GM19452 (cell line): ENCODE measurements around the gene RNF32.
"Not testable (repeated sequence)": the region's sequence is repeated elsewhere in the genome, so short reads cannot be mapped to it uniquely, and the experiment has no call there.

Experiments used
- ATAC-seq: cut with Tn5 transposase; IDR thresholded peaks from one replicate; pipeline ENCODE4 v1.9.1; 2021; ENCODE audit not compliant: unreplicated experiment

RNF32 gene

GRCh38 chr7:156614434-156615264 is 25.9 kb upstream of the RNF32 start:
- no peak for ATAC-seq

GRCh38 chr7:156616269-156617202 is 24.0 kb upstream of the RNF32 start:
- ATAC-seq: no peak

GRCh38 chr7:156617215-156617614 is 23.4 kb upstream of the RNF32 start:
- no peak for ATAC-seq

GRCh38 chr7:156618078-156618779 is 22.3 kb upstream of the RNF32 start:
- no peak for ATAC-seq

GRCh38 chr7:156618780-156619367 is 21.7 kb upstream of the RNF32 start:
- ATAC-seq: no peak

- ATAC-seq: not testable (repeated sequence)
Measured at GRCh38 chr7:156619488-156620290, 20.9 kb upstream of the RNF32 start.

GRCh38 chr7:156620291-156620675 is 20.3 kb upstream of the RNF32 start:
- ATAC-seq: no peak

- no peak for ATAC-seq
Measured at GRCh38 chr7:156621652-156622051, 18.9 kb upstream of the RNF32 start.

GRCh38 chr7:156625580-156625979 is 15.0 kb upstream of the RNF32 start:
- ATAC-seq: no peak

GRCh38 chr7:156626220-156626895 is 14.2 kb upstream of the RNF32 start:
- ATAC-seq: no peak

- no peak for ATAC-seq
Measured at GRCh38 chr7:156628562-156628961, 12.0 kb upstream of the RNF32 start.

- ATAC-seq: no peak
Measured at GRCh38 chr7:156629873-156630272, 10.7 kb upstream of the RNF32 start.

GRCh38 chr7:156634117-156634516 is 6.5 kb upstream of the RNF32 start:
- no peak for ATAC-seq

- ATAC-seq: no peak
Measured at GRCh38 chr7:156635529-156636385, 4.8 kb upstream of the RNF32 start.

- ATAC-seq: not testable (repeated sequence)
Measured at GRCh38 chr7:156637093-156637492, 3.5 kb upstream of the RNF32 start.

- no peak for ATAC-seq
Measured at GRCh38 chr7:156638443-156639077, 2.0 kb upstream of the RNF32 start.

- ATAC-seq: peak; percentile 23
Measured at GRCh38 chr7:156639426-156640256, 933 bp upstream of the RNF32 start.
